Panc1 (cell line): ENCODE measurements around the gene CHP1. TPM values are rescaled to one million over a fixed set of nuclear protein-coding genes. Genes with fewer than 3 reads are reported as not detected.

ENCODE experiments used
- ATAC-seq: fragments of 200-7000 bp; cut with Tn5 transposase; 2 replicates; pipeline ENCODE4 v1.9.1; 2020; ENCODE audit warnings: mild to moderate bottlenecking, moderate library complexity
- BruUV-seq: library from RNA; stranded (reverse); fragments of 400-500 nt; replicated peaks from 2 replicates; lab custom pipeline; 2021; lab: Mats Ljungman, UMichigan
- CTCF ChIA-PET: fragments of 300-600 bp; sonication (Branson Sonifier 250); formaldehyde crosslinking; loops from one replicate; lab custom pipeline; 2022; ENCODE audit warnings: antibody characterized with exemption; lab: Charles Lee
- POLR2A ChIA-PET: fragments of 300-600 bp; sonication (Branson Sonifier 250); formaldehyde crosslinking; loops from one replicate; lab custom pipeline; 2022; ENCODE audit warnings: antibody characterized with exemption; lab: Charles Lee
- DNase-seq: peaks from one replicate; pipeline ENCODE4 v3.0.0-alpha.2; 2010; ENCODE audit warnings: low read depth, low spot score
- H3K27ac ChIP-seq: 2 replicates; pipeline ENCODE4 v1.5.1; 2011; ENCODE audit warnings: mild to moderate bottlenecking, low read length, inconsistent platforms
- H3K27me3 ChIP-seq: fragments of 200-500 bp; sonication (Bioruptor generic); 2 replicates; pipeline ENCODE4 v1.6.0; 2014; ENCODE audit warnings: low read length, inconsistent platforms; ENCODE audit not compliant: control insufficient read depth, insufficient read depth
- H3K36me3 ChIP-seq: fragments of 200-500 bp; sonication (Bioruptor generic); 2 replicates; pipeline ENCODE4 v1.5.1; 2014; ENCODE audit warnings: inconsistent platforms, mild to moderate bottlenecking, low read length, moderate library complexity; ENCODE audit not compliant: control insufficient read depth, insufficient read depth
- H3K4me1 ChIP-seq: 2 replicates; pipeline ENCODE4 v1.5.1; 2011; ENCODE audit warnings: inconsistent platforms, mild to moderate bottlenecking, low read length, moderate library complexity; ENCODE audit not compliant: control insufficient read depth, insufficient read depth
- H3K4me3 ChIP-seq, 2 experiments: 2 replicates each; pipeline ENCODE4 v1.5.1; 2011 to 2012; ENCODE audit warnings: low read depth in 2 of 2, low read length in 2 of 2, mild to moderate bottlenecking in 2 of 2, inconsistent platforms in 1 of 2, moderate library complexity in 1 of 2
- H3K9me3 ChIP-seq: fragments of 200-500 bp; sonication (Bioruptor generic); 2 replicates; pipeline ENCODE4 v1.5.1; 2014; ENCODE audit warnings: low read depth, mild to moderate bottlenecking, inconsistent platforms, low read length, moderate library complexity; ENCODE audit not compliant: control insufficient read depth, insufficient read depth
- POLR2AphosphoS5 ChIP-seq: IDR thresholded peaks from 2 replicates; pipeline ENCODE4 v1.6.1; 2012; ENCODE audit warnings: mild to moderate bottlenecking, low read depth, low read length, moderate library complexity
- SIN3A ChIP-seq: IDR thresholded peaks from 2 replicates; pipeline ENCODE4 v1.6.1; 2012; ENCODE audit warnings: low read depth, mild to moderate bottlenecking, low read length, moderate library complexity, borderline replicate concordance; ENCODE audit not compliant: insufficient read depth
- TCF7L2 ChIP-seq: IDR thresholded peaks from 2 replicates; pipeline ENCODE4 v1.6.1; 2011; ENCODE audit warnings: mild to moderate bottlenecking, low read depth, low read length, inconsistent platforms
- in situ Hi-C: cut with HindIII; loops from 2 replicates; pipeline ENCODE4 v1.10.0; 2016; ENCODE audit warnings: low sequenced_read_pairs, low pct_unique_long_range_greater_than_20kb
- intact Hi-C: fragments of 100-400 bp; cut with micrococcal nuclease; formaldehyde crosslinking; loops from one replicate; pipeline ENCODE4 v1.10.0; 2022; ENCODE audit not compliant: unreplicated experiment
- total RNA-seq: library from RNA; stranded (reverse); gene quantifications from one replicate; pipeline ENCODE4 v1.2.1, GENCODE V29; 2021; ENCODE audit not compliant: unreplicated experiment
- TF ChIP-seq, protein P1 (sequence below), 2 experiments: IDR thresholded peaks; 2 replicates each; pipeline ENCODE4 v1.6.1; 2011 to 2012; ENCODE audit warnings: low read depth in 2 of 2, control low read depth in 1 of 2, low read length in 1 of 2, mild to moderate bottlenecking in 1 of 2, moderate library complexity in 1 of 2; ENCODE audit not compliant: insufficient read depth in 1 of 2
- TF ChIP-seq, protein P2 (sequence below): fragments of 450-650 bp; IDR thresholded peaks from 2 replicates; pipeline ENCODE4 v1.5.1; 2017; ENCODE audit warnings: mild to moderate bottlenecking

CHP1 gene
- total RNA-seq, 1 experiment from 2014 or later = 123 TPM

DNA sequence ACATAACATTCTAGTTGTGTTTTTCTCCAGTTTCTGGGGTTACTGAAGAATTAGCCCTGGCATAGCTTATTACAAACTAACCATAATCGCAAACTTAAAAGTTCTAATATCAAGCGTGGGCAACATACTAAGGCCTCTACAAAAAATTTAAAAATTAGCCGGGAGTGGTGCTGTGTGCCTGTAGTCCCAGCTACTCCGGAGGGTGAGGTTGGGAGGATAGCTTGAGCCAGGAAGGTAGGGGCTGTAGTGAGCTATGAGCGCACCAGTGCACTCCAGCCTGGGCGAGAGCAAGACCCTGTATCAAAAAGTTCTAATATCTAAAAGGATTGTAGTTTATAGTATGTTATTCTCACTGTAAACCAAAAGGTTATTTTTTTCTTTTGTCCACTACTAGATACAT lies 100.2 kb downstream of the CHP1 start:
- Histone ChIP-seq H3K27me3 (no peaks in the 10 kb centered on the region), H3K9me3 (no peaks in the 10 kb centered on the region), H3K4me1 (peaks cover 9% of the 10 kb centered on the region), H3K4me3 (peak overlapping the region; percentile 80 to 88), H3K27ac (peak overlapping the region; percentile 92), H3K36me3 (peaks cover 7% of the 10 kb centered on the region)
- ATAC-seq (no peak), DNase-seq (no peak)
- in situ Hi-C loops (no loop called here), intact Hi-C loops (no loop called here)
- POLR2A ChIA-PET = no interaction called here
- BruUV-seq = no TSS peak
- CTCF ChIA-PET = interaction anchor here (0.9 kb wide), 1 partner anchor 18 kb away, joined by 3 read pairs; no protein-coding TSS in a partner anchor
- TF ChIP-seq TCF7L2 (no peak), POLR2AphosphoS5 (no peak), SIN3A (no peak)
- TF ChIP-seq, protein P1, sequence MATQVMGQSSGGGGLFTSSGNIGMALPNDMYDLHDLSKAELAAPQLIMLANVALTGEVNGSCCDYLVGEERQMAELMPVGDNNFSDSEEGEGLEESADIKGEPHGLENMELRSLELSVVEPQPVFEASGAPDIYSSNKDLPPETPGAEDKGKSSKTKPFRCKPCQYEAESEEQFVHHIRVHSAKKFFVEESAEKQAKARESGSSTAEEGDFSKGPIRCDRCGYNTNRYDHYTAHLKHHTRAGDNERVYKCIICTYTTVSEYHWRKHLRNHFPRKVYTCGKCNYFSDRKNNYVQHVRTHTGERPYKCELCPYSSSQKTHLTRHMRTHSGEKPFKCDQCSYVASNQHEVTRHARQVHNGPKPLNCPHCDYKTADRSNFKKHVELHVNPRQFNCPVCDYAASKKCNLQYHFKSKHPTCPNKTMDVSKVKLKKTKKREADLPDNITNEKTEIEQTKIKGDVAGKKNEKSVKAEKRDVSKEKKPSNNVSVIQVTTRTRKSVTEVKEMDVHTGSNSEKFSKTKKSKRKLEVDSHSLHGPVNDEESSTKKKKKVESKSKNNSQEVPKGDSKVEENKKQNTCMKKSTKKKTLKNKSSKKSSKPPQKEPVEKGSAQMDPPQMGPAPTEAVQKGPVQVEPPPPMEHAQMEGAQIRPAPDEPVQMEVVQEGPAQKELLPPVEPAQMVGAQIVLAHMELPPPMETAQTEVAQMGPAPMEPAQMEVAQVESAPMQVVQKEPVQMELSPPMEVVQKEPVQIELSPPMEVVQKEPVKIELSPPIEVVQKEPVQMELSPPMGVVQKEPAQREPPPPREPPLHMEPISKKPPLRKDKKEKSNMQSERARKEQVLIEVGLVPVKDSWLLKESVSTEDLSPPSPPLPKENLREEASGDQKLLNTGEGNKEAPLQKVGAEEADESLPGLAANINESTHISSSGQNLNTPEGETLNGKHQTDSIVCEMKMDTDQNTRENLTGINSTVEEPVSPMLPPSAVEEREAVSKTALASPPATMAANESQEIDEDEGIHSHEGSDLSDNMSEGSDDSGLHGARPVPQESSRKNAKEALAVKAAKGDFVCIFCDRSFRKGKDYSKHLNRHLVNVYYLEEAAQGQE (IDR thresholded peaks at IDR 0.05; ENCODE audit: insufficient read depth in 1 of 2, low read depth in 2 of 2, low read length in 1 of 2) = no peak
- TF ChIP-seq, protein P2, sequence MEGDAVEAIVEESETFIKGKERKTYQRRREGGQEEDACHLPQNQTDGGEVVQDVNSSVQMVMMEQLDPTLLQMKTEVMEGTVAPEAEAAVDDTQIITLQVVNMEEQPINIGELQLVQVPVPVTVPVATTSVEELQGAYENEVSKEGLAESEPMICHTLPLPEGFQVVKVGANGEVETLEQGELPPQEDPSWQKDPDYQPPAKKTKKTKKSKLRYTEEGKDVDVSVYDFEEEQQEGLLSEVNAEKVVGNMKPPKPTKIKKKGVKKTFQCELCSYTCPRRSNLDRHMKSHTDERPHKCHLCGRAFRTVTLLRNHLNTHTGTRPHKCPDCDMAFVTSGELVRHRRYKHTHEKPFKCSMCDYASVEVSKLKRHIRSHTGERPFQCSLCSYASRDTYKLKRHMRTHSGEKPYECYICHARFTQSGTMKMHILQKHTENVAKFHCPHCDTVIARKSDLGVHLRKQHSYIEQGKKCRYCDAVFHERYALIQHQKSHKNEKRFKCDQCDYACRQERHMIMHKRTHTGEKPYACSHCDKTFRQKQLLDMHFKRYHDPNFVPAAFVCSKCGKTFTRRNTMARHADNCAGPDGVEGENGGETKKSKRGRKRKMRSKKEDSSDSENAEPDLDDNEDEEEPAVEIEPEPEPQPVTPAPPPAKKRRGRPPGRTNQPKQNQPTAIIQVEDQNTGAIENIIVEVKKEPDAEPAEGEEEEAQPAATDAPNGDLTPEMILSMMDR = no peak

Other genes with a start within 250 kb of the CHP1 start
- gene INO80, start 115.0 kb upstream of the CHP1 start, total RNA-seq = 26.2 TPM
- 0.15 TPM for gene EXD1, start 511 bp upstream of the CHP1 start, total RNA-seq
- gene OIP5, start 101.3 kb downstream of the CHP1 start, total RNA-seq = 26.7 TPM
- 127 TPM for gene NUSAP1, start 101.6 kb downstream of the CHP1 start, total RNA-seq
- gene NDUFAF1, start 171.2 kb downstream of the CHP1 start, total RNA-seq = 18.0 TPM
- 43.5 TPM for gene RTF1, start 185.8 kb downstream of the CHP1 start, total RNA-seq